Measurements from ENCODE around the gene CCAR1. TPM values are rescaled to one million over a fixed set of nuclear protein-coding genes. Genes with fewer than 3 reads are reported as not detected.
"Not testable (repeated sequence)": the region's sequence is repeated elsewhere in the genome, so short reads cannot be mapped to it uniquely, and the experiment has no call there.

Gene CCAR1
- total RNA-seq, 2 donors from 2014 or later: 26.0 to 30.5 TPM

DNA sequence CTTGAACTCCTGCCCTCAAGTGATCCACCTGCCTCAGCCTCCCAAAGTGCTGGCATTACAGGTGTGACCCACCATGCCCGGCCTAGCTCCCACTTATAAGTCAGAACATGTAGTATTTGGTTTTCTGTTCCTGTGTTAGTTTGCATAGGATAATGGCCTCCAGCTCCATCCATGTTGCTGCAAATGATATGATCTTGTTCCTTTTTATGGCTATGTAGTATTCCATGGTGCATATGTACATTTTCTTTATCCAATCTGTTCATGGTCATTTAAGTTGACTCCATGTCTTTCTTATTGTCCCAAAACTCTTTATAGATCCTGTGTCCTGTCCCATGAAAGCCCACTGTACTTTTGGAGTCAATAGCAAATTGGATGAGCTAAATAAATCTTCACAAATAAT is 99.3 kb downstream of the CCAR1 start:
- intact Hi-C loops (cut with DNase I): not testable (repeated sequence)

DNA sequence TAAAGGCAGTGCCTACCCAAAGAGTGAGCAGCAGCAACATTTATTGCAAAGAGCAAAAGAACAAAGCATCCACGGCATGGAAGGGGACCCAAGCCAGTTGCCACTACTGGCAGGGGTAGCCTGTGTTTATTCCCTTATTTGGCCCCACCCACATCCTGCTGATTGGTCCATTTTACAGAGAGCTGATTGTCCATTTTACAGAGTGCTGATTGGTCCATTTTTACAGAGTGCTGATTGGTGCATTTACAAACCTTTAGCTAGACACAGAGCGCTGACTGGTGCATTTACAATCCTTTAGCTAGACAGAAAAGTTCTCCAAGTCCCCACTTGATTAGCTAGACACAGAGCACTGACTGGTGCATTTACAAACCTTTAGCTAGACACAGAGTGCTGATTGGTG is 101.6 kb downstream of the CCAR1 start:
- intact Hi-C loops (cut with DNase I); ATAC-seq: not testable (repeated sequence)

More for the DNA sequence above, 99.3 kb downstream of the CCAR1 start:
- not testable (repeated sequence) for DNase-seq, ATAC-seq

GRCh38 chr10:68826764-68827591 is 105.9 kb downstream of the CCAR1 start, which contains the start of gene STOX1:
STOX1 (plus strand) TSS chr10:68827531; CDS start chr10:68827624, 93 bp downstream.
- DNase-seq: peak; percentile 57
- intact Hi-C loops (cut with DNase I): no loop called here
- peak; percentile 89 to 96 for ATAC-seq

More for the DNA sequence above, 101.6 kb downstream of the CCAR1 start:
- DNase-seq: not testable (repeated sequence)

DNA sequence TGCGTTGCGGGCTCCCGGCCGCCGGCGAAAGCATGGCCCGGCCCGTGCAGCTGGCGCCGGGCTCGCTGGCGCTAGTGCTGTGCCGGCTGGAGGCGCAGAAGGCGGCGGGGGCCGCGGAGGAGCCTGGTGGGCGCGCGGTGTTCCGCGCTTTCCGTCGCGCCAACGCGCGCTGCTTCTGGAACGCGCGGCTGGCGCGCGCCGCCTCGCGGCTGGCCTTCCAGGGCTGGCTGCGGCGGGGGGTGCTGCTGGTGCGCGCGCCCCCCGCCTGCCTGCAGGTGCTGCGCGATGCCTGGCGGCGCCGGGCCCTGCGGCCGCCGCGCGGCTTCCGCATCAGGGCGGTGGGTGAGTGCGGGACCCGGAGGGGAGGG is 106.5 kb downstream of the CCAR1 start:
- DNase-seq; intact Hi-C loops (cut with DNase I): not testable (repeated sequence)
- ATAC-seq: peak; percentile 36 to 51

GRCh38 chr10:68828083-68828601 is 107.1 kb downstream of the CCAR1 start:
- intact Hi-C loops (cut with DNase I); DNase-seq: not testable (repeated sequence)
- peak; percentile 38 to 41 for ATAC-seq

GRCh38 chr10:68828833-68829232 is 107.8 kb downstream of the CCAR1 start:
- ATAC-seq: no peak
- intact Hi-C loops (cut with DNase I): no loop called here
- DNase-seq: no peak

DNA sequence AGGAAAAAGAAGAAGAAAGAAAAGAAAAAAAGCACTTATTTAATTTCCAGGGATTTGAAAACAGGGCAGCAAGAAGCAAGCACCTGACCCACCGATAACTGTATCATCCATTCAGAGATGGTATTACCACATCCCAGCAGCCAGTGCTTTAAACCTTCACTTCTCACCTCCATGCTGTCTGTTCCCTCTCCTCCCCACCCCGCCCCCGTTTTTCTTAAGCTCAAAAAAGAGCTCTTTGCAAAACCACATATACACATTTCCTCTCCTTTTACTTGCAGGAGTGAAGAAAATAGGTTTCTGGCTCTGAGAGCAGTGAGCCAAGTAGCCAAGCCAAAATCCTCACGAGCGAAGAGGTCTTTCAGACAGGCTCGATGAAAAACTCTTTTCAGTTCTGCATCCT is 108.5 kb downstream of the CCAR1 start:
- DNase-seq (no peak), ATAC-seq (no peak)
- intact Hi-C loops (cut with DNase I): no loop called here

GRCh38 chr10:68829952-68830351 is 108.9 kb downstream of the CCAR1 start:
- ATAC-seq (no peak), DNase-seq (no peak)
- intact Hi-C loops (cut with DNase I): no loop called here

- DNase-seq: no peak
- no peak for ATAC-seq
- intact Hi-C loops (cut with DNase I): no loop called here
These were observed 111.0 kb downstream of the CCAR1 start for GRCh38 chr10:68831961-68832455.

DNA sequence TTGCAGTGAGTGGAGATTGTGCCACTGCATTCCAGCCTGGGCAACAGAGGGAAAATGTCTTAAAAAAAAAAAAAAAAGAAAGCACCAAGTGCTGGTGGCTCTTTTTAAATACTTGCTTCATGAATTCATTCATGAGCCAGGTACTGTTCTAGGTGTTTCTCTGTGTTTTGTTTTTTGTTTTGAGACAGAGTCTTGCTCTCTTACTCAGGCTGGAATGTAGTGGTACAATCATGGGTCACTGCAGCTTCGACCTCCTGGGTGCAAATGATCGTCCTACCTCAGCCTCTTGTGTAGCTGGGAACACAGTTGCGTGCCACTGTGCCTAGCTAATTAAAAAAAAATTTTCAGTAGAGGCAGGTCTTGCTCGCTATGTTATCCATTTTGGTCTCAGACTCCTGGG is 111.6 kb downstream of the CCAR1 start:
- no peak for ATAC-seq
- intact Hi-C loops (cut with DNase I): no loop called here
- no peak for DNase-seq

DNA sequence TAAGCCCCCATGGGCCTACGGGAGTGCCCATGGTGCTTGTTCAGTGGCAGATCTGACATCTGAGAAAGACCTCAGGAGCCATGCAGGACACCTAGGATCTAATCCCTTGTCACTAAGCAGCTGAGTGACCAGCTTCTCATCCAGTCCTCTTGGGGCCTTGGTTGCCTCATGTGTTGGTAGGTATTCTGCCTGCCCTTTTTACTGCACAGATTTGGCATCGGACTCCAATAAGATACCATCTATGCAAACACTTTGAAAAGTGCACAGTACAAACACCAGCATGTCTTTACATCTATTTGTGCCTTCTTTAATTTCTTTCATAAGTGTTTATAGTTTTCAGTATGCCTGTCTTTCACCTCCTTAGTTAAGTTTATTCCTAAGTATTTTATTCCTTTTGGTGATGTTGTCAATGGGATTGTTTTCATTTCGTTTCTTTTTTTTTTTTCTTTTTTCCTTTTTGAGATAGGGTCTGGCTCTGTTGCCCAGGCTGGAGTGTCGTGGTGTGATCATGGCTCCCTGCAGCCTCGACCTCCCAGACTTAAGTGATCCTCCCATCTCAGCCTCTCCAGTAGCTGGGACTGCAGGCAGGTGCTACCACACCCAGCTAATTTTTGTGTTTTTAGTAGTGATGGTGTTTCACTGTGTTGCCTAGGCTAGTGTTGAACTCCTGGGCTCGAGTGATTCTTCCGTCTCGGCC is 116.7 kb downstream of the CCAR1 start:
- intact Hi-C loops (cut with DNase I): no loop called here
- ATAC-seq: no peak
- no peak for DNase-seq

DNA sequence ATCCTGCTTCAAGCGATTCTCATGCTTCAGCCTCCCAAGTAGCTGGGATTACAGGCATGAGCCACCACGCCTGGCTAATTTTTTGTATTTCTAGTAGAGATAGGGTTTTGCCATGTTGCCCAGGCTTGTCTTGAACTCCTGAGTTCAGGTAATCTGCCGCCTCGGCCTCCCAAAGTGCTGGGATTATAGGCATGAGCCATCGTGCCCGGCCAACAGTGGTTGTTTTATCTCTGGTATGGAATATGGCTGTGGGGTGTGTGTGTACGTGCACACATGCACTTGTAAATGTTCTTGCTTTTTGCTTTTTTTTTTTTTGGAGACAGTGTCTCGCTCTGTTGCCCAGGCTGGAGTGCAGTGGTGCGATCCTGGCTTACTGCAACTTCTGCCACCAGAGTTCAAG is 119.6 kb downstream of the CCAR1 start:
- ATAC-seq; intact Hi-C loops (cut with DNase I); DNase-seq: not testable (repeated sequence)

Small RNAs within 50 kb of the gene (microRNA-seq; reads per million reads assigned to microRNA genes)
- 0 reads per million in 2 donors for gene MIR1254-1

Other genes with a start within 250 kb of the CCAR1 start
- 1 to 10 TPM; 3.3 to 3.9 TPM for gene DNA2, start 249.3 kb upstream of the CCAR1 start, total RNA-seq
- 10 to 100 TPM; 23.6 to 24.5 TPM for gene SLC25A16, start 193.7 kb upstream of the CCAR1 start, total RNA-seq
- gene TET1, start 160.9 kb upstream of the CCAR1 start, total RNA-seq: 1 to 10 TPM; 3.4 to 4.0 TPM
- gene STOX1, start 106.3 kb downstream of the CCAR1 start, total RNA-seq: 1 to 10 TPM in 1 of 2 donors, under 1 TPM in 1; 0.68 to 1.9 TPM
- 10 to 100 TPM; 22.2 to 25.5 TPM for gene DDX50, start 180.1 kb downstream of the CCAR1 start, total RNA-seq
- 10 to 100 TPM; 18.6 to 59.3 TPM for gene DDX21, start 234.9 kb downstream of the CCAR1 start, total RNA-seq